ENCODE data around the gene PAK1. TPM values are rescaled to one million over a fixed set of nuclear protein-coding genes. Genes with fewer than 3 reads are reported as not detected.
A peak's percentile ranks its signal among the peaks of the same experiment; 100 is the strongest.

The PAK1 gene
- polyA plus RNA-seq, 4 donors = 84.8 to 94.6 (median 90.5) TPM

- no peak for DNase-seq (ENCODE audit: low read depth in 4 of 4, low spot score in 3 of 4)
These were observed 1.3 kb upstream of the PAK1 start for GRCh38 chr11:77475206-77475605.

GRCh38 chr11:77474684-77475060, 778 bp upstream of the PAK1 start:
- DNase-seq (ENCODE audit: low read depth in 4 of 4, low spot score in 3 of 4) = no peak

- peak in 3 of 4 donors; percentile 15 to 50 (median 40) for DNase-seq (ENCODE audit: low read depth in 4 of 4, low spot score in 3 of 4)
These were observed 698 bp downstream of the PAK1 start for GRCh38 chr11:77472991-77473800.

GRCh38 chr11:77471558-77472193, 2.2 kb downstream of the PAK1 start:
- DNase-seq (ENCODE audit: low read depth in 4 of 4, low spot score in 3 of 4) = no peak

- no peak for DNase-seq (ENCODE audit: low read depth in 4 of 4, low spot score in 3 of 4)
These were observed 2.9 kb downstream of the PAK1 start for GRCh38 chr11:77470971-77471370.

GRCh38 chr11:77470504-77470903, 3.4 kb downstream of the PAK1 start:
- no peak for DNase-seq (ENCODE audit: low read depth in 4 of 4, low spot score in 3 of 4)

GRCh38 chr11:77468527-77468926, 5.4 kb downstream of the PAK1 start:
- no peak for DNase-seq (ENCODE audit: low read depth in 4 of 4, low spot score in 3 of 4)

- no peak for DNase-seq (ENCODE audit: low read depth in 4 of 4, low spot score in 3 of 4)
These were observed 5.9 kb downstream of the PAK1 start for GRCh38 chr11:77467993-77468392.

DNA sequence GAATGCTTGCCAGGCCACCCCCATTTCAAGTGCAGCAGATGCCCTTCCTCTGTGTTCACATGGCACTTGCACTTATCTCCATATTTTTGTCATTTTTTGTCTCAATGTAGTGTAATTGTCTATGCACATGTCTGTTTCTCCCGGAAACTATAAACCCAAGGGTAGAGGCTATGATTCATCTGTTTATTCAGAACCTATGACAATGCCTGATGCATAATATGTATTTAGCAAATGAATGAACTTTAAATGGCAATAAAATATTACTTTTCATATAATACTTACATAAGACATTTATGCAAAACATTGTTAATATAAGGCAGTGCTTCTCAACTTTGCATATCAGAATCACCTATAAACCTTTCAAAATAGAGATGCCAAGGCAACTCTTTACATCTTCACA, 6.7 kb downstream of the PAK1 start:
- no peak for DNase-seq (ENCODE audit: low read depth in 4 of 4, low spot score in 3 of 4)

DNA sequence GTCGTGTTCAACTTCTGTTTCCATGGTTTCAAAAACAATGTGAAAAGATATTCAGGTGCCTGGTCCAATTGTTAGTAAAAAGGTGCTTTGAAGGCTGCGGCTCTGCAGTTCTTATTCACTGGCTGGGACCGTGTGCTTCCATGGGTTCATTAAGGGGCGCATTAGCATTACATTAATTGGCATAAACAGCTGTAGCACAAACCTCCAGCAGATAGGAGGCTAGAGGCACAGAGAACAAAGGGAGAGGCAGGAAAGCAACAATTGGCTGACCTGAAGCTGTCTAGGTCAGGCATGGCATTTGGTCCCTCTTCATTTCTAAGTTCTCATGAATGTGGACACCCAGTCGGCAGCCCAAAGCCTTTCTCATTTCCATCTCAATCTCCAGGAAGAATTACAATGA, 16.6 kb downstream of the PAK1 start:
- no peak for DNase-seq (ENCODE audit: low read depth in 4 of 4, low spot score in 3 of 4)

DNA sequence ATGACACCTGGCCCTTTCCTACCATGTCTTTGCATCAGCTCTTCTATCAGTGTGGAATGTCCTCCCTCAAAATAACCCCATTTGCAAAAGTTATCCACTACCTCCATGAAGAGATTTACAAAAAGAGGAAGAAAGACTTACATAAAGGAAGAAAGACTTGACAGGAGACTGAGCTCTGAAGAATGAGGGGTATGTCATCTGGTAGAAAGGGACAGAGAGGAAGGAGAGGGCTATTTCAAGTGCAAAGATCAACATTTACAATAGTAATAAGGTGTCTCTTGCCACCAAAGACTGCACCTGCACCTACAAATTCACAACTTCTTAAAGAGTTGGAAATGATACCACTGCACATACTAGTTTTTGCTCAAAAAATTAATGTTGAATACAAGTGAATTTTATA, 18.2 kb downstream of the PAK1 start:
- no peak for DNase-seq (ENCODE audit: low read depth in 4 of 4, low spot score in 3 of 4)

DNA sequence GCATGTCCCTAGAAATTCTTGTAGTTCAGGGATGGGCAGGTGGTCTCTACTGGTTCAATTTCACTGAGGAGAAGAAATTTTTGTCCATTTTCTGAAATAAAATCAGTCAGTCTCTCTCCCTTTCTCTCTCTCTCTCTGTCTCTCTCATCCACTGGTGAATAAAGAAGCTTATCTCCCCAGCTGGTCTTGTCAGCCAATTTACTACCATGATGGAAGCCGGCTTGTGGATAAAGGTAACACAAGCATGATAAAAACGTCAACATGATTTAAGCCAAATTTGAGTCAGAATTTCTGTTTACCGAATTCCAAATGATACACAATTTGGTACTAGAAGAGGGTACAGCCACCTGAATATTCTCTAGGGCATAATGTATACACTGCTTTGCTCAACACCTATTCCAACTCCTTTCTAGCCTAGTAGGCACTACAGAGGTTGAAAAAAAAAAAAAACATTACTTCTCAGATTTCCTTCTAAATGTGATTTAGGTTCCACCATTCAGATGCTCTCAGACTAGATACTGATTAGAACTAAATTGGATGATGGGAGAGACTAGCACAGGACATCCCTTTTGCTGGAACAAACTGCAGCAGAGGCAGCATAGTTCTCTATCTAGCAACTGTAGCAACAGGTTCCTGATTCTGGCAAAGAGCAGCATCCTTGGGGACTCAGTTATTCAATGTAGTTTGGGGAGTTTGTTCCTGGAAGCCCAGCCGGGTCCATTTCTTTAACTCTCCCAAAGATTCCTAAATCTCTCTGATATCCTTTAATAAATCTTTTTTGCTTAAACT, 18.8 kb downstream of the PAK1 start:
- no peak for DNase-seq (ENCODE audit: low read depth in 4 of 4, low spot score in 3 of 4)

DNA sequence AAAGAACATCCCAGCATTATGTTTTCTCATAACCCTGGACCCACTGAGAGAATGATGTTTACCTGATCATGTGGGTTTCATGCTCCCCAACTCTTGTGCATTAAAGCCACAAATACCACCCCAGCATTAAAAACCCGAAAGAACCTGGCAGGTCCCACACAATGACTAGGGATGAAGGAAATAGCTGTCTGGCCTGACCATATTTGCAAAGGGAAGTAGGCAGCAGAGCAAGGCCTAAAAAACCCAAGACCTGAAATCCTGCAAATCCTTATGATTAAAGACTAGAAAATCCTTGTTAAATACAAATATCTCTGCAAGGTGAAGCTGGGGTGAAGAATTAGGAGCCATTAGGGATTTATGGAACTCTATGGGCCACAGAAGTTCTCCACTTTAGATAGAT, 23.7 kb downstream of the PAK1 start:
- no peak for DNase-seq (ENCODE audit: low read depth in 4 of 4, low spot score in 3 of 4)

- no peak for DNase-seq (ENCODE audit: low read depth in 4 of 4, low spot score in 3 of 4)
These were observed 24.1 kb downstream of the PAK1 start for GRCh38 chr11:77449784-77450183.

DNA sequence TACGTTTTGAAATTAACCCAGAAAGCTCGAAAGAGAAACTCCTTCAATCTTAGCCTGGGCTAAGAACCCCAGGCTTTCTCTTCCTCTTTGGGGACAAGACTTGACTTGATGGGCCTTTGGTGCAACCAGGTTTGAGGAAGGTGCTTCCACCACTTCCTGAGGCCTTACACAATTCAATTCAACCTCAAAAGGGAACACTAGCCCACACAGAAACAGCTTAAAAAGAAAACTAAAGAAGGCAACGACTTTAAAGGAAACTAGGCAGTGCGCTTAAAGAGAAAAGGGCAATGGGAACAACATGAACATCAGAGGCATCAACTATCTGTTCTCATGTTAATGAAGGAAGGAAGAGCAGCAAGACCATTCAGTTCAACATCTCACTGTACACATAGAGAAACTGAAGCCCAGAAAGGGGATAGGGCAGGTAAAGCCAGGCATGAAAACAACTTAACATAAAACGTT, 24.8 kb downstream of the PAK1 start:
- DNase-seq (ENCODE audit: low read depth in 4 of 4, low spot score in 3 of 4) = no peak

DNA sequence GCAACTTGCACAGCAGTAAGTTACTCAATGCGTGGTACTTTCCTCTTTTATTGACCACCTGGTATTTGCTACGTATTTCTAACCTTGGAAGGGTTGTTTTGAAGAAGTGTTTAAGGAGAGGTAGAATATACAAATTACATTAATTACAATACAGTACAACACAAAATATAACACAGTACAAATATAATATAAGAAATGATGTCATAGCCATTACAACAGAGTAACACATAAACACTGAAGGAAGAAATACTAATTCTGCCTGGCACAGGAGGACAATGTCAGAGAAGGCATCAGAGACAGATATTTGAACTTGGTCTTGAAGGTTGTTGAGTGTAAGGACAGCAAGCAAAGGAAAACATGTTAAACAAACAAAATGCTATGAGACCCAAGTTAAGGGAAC, 25.6 kb downstream of the PAK1 start:
- no peak for DNase-seq (ENCODE audit: low read depth in 4 of 4, low spot score in 3 of 4)

DNA sequence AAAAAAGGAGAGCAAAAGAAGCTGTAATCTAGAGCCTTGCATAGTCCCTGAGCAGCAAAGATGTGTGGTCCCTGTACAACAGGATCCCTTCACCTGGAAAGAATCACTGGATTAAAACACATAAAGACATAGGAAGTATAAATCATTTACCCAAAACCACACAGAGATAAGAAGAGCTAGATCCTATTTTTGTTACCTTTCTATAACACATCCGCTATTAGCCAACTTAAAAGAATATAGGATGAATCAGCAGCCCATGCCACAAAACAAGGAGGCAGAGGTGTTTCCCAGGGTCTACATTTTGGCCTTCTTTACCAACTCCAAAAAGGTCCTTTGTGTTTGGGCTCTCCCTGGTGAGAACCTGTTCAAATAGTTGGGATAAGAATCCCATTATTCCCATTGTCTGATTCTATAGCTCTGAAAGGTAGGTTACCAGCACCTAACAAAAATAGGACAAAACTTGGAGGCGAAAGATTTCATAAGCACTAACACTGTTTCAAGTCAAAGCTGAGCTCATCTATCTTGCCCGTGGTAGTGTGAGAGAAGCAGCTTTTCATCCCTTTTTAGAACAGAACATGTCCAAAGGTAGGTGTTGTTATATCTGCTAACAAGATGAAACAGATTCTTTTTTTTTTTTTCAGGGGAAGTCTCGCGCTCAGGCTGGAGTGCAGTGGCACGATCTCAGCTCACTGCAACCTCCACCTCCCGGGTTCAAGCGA, 26.8 kb downstream of the PAK1 start:
- no peak for DNase-seq (ENCODE audit: low read depth in 4 of 4, low spot score in 3 of 4)

- DNase-seq (ENCODE audit: low read depth in 4 of 4, low spot score in 3 of 4) = no peak
These were observed 29.6 kb downstream of the PAK1 start for GRCh38 chr11:77444261-77444660.

DNA sequence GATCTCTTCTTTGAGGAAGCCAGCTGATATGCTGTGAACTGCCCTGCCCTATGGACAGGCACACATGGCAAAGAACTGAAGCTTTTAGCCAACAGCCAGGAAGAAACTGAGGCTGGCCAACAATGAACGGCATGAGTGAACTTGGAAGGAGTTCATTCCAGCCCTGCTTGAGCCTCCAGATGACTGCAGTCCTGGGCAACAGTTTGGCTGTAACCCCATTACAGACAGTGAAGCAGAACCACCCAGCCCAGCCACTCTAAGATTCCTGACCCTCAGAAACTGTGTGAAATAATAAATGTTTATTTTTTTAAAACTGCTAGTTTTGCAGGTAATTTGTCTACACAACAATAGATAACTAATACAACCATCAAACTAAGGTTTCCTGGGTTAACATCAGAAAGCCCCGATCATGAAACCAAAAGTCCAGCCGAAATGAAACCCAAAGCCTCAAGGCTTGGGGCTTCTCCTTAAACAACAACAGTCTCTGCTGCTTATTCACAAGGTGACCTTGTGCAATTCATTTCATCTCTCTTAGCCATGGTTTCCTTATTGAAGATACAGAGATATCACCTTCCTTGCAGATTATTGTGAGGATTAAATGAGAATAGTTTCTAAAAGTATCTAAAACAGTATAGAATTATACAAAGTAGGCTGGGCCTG, 31.4 kb downstream of the PAK1 start:
- no peak for DNase-seq (ENCODE audit: low read depth in 4 of 4, low spot score in 3 of 4)

DNA sequence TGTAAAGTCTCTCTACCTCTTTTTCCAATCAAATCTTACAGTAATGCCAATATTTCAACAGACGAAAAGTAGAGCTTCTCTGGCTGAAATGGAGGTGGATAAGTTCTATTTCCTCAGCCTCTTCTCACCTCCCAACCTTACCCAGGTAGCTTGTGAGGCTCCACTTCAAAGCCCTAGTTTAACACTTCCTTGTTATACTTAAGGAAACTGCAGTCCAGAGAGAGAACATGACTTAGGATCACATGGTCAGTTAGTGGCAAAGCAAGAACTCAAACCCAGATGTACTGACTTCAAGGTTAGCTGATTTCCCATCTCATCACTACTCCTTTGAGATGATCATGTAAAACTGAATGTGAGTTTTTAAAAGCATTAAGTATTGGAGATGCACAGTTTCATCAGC, 32.5 kb downstream of the PAK1 start:
- DNase-seq (ENCODE audit: low read depth in 4 of 4, low spot score in 3 of 4) = no peak
